DMS 273 (cell line): Measurements from ENCODE around the gene RAB12.
"Not testable (repeated sequence)": the region's sequence is repeated elsewhere in the genome, so short reads cannot be mapped to it uniquely, and the experiment has no call there.

ENCODE experiments used
- DNase-seq: peaks from one replicate; lab custom pipeline; 2025; ENCODE audit not compliant: unreplicated experiment; lab: John Stamatoyannopoulos, UW

RAB12 gene

DNA sequence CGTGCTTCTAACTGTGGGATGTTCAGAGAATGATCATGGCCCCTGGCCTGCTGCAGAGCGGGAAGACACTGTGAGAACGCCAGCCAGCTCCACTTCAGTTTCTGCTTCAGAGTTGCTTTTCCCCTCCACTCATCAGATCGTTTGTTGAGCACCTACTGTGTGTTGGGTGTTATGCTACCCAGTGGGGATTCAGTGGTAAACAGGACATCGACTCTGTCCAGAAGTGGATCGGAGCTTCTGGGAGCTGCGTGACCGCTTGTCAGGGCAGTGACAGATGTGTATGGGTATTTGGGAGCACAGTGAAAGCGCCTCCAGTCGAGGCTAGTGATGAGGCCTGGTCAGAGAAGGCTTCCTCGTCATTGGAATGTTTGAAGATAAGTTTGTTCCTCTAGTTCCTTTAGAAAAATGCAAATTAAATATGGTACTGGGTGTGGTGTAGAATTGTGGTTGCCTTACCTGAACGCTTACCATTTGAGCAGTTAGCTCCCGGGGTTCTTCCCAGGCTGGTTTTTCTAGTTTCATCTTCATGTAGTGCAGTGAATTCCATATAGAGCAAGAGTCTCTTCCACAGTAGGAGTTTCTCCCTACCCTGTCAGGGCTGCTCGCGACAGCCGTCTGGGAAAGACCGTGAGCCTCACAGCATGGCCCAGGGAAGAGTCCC is 2.8 kb downstream of the RAB12 start:
- DNase-seq: peak; percentile 13

GRCh38 chr18:8614875-8615274 is 5.6 kb downstream of the RAB12 start:
- DNase-seq: peak; percentile 58

DNA sequence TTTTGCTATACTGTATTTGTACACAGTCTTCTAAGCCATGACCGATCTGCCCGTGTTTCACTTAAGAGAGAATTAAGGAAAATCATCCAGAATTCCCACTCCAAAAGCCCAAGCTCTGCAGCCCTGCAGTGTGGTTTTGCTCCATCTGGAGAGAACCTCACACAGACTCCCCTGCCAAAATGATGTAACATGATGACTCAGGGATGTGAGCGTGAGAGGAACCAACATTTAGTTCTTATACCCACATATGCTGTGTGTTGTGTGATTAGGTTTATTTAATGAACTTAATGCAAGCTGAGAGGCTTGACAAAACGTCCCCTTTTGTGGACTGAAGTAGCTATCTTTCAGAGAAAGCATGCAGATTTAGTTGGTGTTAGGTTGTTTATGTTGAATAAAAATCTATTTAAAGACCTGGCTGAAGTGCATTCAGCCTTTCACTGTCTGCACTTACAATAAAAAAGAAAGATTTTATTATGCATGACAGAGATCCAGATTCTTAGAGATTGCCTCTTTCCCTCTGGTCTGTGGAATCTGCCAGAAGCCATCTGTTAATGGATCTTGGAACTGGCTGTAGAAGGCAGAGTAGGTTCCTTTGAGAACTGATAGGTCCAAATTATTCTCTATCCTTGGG is 6.3 kb downstream of the RAB12 start:
- DNase-seq: peak; percentile 96

GRCh38 chr18:8616028-8616401 is 6.8 kb downstream of the RAB12 start:
- peak; percentile 63 for DNase-seq

GRCh38 chr18:8617907-8618306 is 8.7 kb downstream of the RAB12 start:
- DNase-seq: no peak

DNA sequence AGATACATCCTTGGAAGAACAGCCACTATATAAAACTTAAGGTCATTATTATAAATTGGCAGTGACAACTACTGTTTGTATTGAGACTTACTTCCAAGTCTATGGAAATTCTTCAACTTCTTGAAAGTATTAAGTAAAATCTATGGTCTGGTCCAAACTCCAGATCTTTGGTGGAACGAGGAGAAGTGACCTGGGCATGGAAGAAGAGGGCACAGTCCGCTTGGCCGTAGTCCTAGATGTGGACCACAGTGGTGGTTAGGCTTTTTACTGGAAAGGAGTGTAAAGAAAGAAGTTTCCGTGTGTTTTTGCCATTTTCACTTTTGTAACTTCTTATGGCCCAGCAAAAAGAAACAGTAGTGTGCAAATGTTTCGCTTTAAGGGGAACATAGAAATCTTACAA is 9.8 kb downstream of the RAB12 start:
- DNase-seq: no peak

DNA sequence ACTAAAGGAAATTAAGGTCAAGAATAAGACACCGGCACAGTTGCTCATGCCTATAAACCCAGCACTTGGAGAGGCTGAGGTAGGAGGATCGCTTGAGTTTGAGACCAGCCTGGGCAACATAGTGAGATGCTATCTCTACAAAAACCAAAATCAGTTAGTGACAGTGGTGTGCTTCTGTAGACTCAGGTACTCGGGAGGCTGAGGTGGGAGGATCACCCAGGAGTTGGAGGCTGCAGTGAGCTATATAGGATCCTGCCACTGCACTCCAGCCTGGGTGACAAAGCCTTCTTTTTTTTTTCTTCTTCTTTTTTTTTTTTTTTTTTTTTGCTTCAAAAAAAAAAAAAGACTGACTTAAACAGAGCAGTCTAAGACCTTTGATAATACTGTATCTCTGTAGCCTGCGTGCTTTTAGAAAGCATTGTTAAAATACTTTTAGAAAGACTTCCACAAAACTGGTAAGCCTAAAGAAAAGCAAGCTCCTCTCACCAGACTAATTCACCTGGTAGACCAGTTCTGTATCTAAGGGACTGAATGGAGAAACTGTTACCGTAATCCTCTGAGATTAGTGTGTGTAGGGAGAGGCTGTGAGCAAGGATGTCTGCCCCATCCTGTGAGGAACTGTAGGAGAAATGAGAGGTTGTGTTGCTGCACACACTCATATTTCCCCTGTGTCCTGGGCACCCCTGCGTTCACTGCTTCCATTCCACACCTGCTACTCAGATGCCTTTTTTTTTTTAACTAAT is 10.8 kb downstream of the RAB12 start:
- DNase-seq: no peak

DNA sequence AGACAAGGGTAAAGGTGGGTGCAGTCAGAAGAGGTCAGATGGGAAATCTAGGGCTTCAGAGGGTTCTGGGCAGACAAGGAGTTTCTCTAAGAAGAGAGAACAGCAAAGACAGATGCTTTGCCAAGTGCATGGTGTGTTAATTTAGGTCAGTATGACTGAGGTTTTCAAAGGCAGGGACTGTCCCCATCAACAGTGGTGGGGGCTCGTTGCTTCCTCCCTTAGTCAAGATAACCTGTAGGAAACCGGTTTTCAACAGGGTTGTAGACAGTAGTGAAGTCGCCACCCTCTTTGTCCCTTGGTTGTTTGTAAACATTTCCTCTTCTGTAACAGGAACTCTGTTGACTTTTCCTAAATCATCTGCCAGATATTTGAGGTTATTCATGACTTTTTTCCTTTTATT is 11.6 kb downstream of the RAB12 start:
- no peak for DNase-seq

DNA sequence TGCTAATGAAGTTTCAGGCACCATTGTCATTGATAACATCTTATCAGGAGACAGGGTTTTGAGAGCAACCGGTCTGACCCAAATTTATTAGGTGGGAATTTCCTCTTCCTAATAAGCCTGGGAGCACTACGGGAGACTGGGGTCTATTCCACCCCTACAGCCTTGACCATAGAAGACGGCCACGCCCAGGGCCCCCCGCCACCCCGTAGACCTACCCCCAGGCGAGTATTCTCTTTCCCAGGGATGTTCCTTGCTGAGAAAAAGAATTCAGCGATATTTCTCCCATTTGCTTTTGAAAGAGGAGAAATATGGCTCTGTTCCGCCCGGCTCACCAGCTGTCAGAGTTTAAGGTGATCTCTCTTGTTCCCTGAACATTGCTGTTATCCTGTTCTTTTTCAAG is 13.4 kb downstream of the RAB12 start:
- not testable (repeated sequence) for DNase-seq

- no peak for DNase-seq
Observed at GRCh38 chr18:8623549-8624106, 14.4 kb downstream of the RAB12 start.

DNA sequence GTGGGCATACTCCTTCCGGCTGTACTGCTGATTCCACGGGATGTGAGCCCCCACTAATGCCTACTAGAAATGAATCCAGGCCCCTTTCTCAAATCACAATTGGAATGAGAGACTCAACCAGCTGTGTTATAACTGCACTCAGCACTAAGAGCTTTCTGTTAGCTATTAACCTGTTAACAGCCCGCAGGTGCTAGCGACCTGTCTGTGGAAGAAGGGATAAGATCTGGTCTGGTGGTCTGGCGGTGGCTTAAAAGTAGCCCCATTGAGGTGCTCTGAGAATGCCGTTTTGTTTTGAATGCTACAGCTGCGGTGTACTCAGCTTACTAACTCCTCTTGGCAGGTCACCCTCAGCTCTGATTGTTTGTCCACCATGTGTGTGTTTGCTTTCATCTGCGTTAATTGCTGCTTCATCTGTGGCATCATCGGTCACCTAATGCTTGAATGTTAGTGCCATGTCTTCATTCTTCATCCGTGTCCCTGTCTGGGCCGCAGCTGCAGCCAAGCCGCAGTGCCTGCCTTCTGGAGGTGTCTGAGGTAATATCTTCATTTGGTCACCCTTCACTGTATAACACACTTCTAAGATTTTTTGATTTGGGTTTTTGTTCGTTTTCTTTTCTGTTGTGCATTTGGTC is 16.3 kb downstream of the RAB12 start:
- no peak for DNase-seq

DNA sequence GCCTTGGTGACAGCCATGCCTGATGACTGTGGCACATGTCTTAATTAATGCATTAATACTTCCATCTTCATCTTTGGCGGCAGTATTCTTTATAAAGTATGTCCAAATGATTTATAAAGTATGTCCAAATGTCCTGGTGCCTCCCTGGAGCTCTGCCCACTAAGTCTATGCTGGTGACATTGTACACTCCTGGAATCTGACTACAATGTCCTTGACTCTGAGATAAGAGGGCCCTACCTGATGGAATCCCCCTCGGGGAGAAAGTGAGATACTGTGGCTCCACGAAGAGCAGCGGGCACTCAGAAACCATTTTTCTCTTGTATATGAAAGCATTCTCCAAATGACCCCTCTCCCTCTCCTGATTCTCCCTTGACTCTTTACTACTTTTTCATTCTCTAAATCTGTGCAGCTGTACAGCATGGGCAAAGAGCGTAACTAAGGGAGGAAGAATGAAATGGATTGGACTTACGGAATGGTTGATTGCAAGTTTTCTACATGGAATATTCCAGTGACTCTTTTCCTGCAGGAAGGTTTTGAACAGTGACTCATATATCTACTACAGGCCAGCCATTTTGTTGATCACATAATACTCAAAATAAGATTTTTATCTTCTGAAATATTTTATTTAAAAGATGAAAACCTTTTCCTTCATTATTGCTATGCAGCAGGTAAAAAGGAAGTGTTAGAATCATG is 17.3 kb downstream of the RAB12 start:
- no peak for DNase-seq

DNA sequence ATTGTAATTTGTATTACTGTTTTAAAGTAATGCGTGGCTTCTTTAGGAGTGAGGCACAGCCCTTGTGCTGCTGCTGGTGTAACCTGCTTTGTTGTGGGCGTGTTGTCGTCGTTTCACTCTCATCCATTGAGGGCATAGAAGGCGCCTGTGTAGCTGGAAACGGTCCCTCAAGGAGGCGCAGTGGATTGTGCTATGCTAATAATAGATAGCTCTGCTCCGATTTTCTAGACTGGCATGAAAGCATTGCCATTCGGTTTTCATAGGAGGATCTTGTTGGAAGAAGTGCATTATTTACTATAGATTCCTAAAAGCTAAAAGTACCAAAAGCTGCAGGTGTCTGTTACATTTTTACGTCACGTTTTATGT is 17.9 kb downstream of the RAB12 start:
- DNase-seq: no peak

DNA sequence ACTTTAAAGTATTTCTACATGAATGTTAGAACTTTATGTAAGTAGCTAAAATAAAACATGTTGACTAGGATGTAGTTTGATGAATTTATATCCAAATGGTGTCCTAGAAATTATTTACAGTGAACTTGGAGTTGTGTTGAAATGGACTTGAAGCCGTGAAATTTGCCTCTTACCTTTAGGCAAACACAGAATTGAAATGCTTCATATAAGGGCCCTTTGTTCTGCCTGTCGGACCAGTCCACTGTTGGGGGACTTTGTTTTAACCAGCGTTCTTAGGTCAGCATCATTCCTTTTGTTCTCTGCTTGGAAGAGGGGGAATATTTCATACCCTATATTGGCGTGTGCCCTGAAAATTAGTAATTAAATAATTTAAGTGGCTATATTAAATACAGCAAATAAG is 18.3 kb downstream of the RAB12 start:
- no peak for DNase-seq

DNA sequence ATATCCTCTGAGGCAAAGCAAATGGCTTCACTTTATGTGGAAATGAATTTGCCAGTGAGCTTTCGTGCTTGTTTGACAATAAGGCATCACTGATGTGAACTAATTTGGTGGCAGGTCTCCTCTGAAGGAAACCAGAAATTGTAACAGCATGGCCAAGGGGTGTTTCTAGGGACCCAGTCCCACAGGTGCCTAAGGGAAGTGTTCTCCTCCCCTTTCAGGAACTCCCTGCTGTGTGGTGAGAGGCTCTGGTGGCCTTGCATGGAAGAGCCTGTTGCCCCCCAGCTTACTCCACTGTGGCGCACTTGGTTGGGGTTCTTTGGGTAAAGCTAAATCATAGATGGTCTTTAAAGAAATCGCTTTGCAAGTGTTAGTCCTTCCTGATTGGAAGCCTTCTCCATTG is 20.4 kb downstream of the RAB12 start:
- no peak for DNase-seq

DNA sequence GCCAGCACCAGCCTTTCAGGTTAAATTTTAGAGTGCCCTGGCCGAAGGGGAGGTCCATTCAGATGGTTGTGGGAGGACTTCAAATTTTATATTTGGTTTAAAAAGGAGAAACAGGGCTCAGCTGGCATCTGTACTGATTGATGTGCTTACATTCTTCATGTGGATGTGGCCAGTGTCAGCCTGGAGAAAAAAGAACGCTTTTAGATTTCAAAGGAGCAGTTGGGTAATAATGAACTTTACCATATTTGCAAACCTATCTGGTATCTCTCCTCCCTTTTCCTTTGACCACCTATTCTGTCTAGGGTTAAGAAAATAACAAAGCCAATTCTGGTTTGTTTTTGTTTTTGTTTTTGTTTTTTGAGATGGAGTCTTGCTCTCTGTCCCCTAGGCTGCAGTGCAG is 21.3 kb downstream of the RAB12 start:
- DNase-seq: no peak

GRCh38 chr18:8631265-8631664 is 22.0 kb downstream of the RAB12 start:
- DNase-seq: no peak

DNA sequence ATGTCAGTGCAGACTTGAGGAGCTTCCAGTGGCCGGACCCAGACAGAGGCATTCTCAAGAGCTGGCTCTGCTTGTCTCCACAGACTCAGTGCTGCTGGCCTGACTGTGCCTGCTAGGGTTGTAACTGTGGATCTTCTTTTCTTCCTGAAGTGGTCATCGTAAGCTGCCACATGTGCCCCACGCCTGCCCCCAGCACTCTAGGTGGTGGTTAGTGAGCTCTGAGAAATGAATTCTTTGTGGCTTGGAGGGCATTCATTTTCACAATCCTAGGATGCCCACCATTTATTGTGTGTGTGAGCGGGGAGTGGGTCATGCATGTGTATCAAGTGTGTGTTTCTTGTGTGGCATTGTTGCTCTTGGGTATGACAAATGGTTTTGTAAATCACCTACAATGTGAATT is 23.1 kb downstream of the RAB12 start:
- no peak for DNase-seq

DNA sequence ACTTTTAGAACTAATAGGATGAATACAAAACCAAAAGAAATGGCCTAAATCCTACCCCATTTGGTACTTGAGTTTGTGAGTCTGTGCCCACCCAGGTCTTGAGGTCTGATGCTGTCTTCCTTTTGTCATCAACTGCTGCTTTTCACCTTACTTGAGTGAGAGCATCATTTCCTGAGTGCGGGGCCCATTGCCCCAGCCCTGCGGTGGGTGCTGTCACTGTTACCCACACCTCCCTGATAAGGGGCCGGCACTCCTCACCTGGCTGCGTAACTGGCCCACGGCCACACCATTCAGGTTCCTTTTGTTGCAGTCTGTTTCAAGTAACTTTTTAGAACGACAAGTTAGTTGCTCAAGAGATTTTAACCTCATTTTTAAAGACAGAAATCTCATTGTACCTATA is 25.3 kb downstream of the RAB12 start:
- no peak for DNase-seq

GRCh38 chr18:8635087-8635486 is 25.9 kb downstream of the RAB12 start:
- no peak for DNase-seq

DNA sequence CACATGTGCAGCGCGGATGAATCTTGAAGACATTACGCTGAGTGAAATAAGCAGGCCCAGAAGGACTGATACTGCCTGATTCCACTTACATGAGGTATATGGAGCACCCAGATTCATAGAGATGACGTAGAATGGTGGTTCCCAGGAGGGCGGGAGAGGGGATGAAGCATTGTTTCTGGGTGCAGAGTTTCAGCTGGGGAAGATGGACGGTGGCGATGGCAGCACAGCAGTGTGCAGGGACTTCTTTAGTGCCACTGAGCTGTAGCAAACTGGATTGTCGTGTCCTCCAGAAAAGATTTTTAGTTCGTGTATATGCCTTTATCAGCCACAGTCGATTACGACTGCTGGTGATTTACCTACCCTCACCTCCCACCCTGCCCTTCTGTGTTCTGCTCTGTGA is 30.5 kb downstream of the RAB12 start:
- DNase-seq: no peak
